Fibroblast of lung (primary cell): ENCODE data around the gene KSR2.

Experiments
- CTCF ChIP-seq, 2 donors: IDR thresholded peaks in 1 of 2; conservative IDR thresholded peaks in 1 of 2; 1 replicate in 1 of 2; 2 replicates in 1 of 2; pipeline ENCODE4 v1.5.1; 2011 to 2012; ENCODE audit warnings: low read length in 2 of 2, control low read depth in 1 of 2, inconsistent platforms in 1 of 2, low read depth in 1 of 2, mild to moderate bottlenecking in 1 of 2
- EZH2 ChIP-seq: IDR thresholded peaks from 2 replicates; pipeline ENCODE4 v1.5.1; 2012; ENCODE audit warnings: low read length, control low read depth, mild to moderate bottlenecking; ENCODE audit errors: missing control alignments

- TF ChIP-seq CTCF (conservative IDR thresholded peaks at IDR 0.05 in 1 of 2, IDR thresholded peaks at IDR 0.05 in 1 of 2; ENCODE audit: low read depth in 1 of 2, low read length in 2 of 2) (no peak), EZH2 (no peak)
Measured at GRCh38 chr12:117574655-117575054, 394.1 kb downstream of the KSR2 start.
